Gastrocnemius medialis (tissue), 4 donors: Measurements from ENCODE around the gene AFDN.

Source experiments
- POLR2A ChIP-seq, 2 donors: fragments of 450-650 bp; IDR thresholded peaks; one replicate each; pipeline ENCODE4 v1.6.1; 2017; ENCODE audit warnings: antibody characterized with exemption in 2 of 2, mild to moderate bottlenecking in 2 of 2, moderate library complexity in 2 of 2
- TF ChIP-seq, protein P1 (sequence below), 5 experiments: fragments of 450-650 bp in 3 of 5; fragments of 200-600 bp in 2 of 5; sonication (generic) in 2 of 5; IDR thresholded peaks in 4 of 5; conservative IDR thresholded peaks in 1 of 5; 1 replicate in 4 of 5; 2 replicates in 1 of 5; pipeline ENCODE4 v1.5.1; 2016 to 2019; ENCODE audit warnings: antibody characterized with exemption in 5 of 5, mild to moderate bottlenecking in 3 of 5, moderate library complexity in 3 of 5

DNA sequence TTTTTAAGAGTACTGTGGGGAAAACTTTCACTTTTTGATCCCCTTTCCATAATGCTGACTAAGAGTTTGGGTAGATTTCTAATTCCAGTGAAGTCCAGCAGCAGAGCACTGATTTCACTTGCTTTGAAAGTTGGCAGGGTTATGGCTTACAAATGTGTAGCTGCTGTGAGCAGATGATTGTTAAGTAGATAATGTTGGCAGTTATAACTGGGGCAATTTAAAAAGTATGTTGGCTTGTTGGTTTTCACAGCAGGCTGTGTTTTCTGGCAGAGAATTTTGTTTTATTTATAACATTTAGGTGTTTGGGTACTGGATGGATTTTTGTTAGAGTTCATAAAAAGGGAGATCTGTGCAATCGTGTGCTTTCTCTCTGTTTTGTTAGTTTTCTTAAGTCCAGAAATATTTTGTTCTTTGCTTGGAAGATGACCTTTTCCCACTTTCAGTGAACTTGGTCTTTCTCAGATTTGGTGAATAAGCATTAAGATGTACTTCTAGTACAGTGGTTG is 31.4 kb downstream of the AFDN start:
- TF ChIP-seq, protein P1, sequence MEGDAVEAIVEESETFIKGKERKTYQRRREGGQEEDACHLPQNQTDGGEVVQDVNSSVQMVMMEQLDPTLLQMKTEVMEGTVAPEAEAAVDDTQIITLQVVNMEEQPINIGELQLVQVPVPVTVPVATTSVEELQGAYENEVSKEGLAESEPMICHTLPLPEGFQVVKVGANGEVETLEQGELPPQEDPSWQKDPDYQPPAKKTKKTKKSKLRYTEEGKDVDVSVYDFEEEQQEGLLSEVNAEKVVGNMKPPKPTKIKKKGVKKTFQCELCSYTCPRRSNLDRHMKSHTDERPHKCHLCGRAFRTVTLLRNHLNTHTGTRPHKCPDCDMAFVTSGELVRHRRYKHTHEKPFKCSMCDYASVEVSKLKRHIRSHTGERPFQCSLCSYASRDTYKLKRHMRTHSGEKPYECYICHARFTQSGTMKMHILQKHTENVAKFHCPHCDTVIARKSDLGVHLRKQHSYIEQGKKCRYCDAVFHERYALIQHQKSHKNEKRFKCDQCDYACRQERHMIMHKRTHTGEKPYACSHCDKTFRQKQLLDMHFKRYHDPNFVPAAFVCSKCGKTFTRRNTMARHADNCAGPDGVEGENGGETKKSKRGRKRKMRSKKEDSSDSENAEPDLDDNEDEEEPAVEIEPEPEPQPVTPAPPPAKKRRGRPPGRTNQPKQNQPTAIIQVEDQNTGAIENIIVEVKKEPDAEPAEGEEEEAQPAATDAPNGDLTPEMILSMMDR (IDR thresholded peaks at IDR 0.05 in 4 of 5, conservative IDR thresholded peaks at IDR 0.05 in 1 of 5): no peak
- no peak for TF ChIP-seq POLR2A (IDR thresholded peaks at IDR 0.05)
